Measurements from ENCODE around the gene SKI. TPM values are rescaled to one million over a fixed set of nuclear protein-coding genes. Genes with fewer than 3 reads are reported as not detected.

SKI gene
- total RNA-seq, 4 donors from 2014 or later: 60.2 to 157 (median 79.0) TPM

GRCh38 chr1:2232916-2233438, 4.9 kb downstream of the SKI start:
- Histone ChIP-seq H3K9me3 (no peaks in the 10 kb centered on the region), H3K27ac (peak overlapping the region; percentile 52 to 93 (median 90)), H3K36me3 (no peaks in the 10 kb centered on the region), H3K4me3 (peak overlapping the region; percentile 49 to 83), H3K27me3 (no peaks in the 10 kb centered on the region), H3K4me1 (peaks cover 6 to 87% (median 55%) of the 10 kb centered on the region in 3 donors)
- no peak for TF ChIP-seq EP300 (IDR thresholded peaks at IDR 0.05)
- TF ChIP-seq POLR2AphosphoS5 (IDR thresholded peaks at IDR 0.05): no peak
- no peak for TF ChIP-seq CTCF (IDR thresholded peaks at IDR 0.05)
- TF ChIP-seq POLR2A (IDR thresholded peaks at IDR 0.05): no peak
- no peak for ATAC-seq
- WGBS, 2 donors (ENCODE audit: low coverage in 1 of 2): 0% methylated on average over 2 of the region's 23 CpGs; no CpG with 5 or more reads in 1 of the 2 donors

DNA sequence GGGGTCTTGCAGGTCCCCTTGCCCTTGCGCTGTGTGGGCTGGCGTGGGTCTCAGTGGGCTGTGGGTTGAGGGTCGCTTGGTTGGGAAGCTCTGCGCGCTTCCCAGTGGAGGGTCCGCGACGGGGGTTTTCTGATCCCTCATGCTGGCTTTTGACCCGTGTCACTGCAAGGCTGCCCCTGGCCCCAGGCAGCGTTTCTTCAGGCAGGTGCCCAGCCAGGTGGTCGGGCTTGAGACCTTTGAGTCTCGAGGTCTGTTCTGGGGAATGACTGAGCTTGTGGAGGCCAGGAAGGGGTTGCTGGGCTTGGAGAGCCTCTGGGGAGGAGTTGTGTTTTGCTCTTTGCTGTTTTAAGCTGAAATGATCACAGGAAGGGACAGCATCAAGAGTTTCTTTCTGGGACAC, 5.3 kb downstream of the SKI start:
- Histone ChIP-seq H3K36me3 (no peaks in the 10 kb centered on the region), H3K4me3 (peak overlapping the region; percentile 20 to 83), H3K9me3 (no peaks in the 10 kb centered on the region), H3K27me3 (no peaks in the 10 kb centered on the region), H3K4me1 (peaks cover 10 to 92% (median 60%) of the 10 kb centered on the region in 3 donors), H3K27ac (peak overlapping the region; percentile 52 to 93 (median 90))
- WGBS, 2 donors (ENCODE audit: low coverage in 1 of 2): no CpG with 5 or more reads among the region's 12 CpGs
- ATAC-seq: no peak
- TF ChIP-seq EP300 (IDR thresholded peaks at IDR 0.05): no peak
- TF ChIP-seq CTCF (IDR thresholded peaks at IDR 0.05): no peak
- no peak for TF ChIP-seq POLR2A (IDR thresholded peaks at IDR 0.05)
- no peak for TF ChIP-seq POLR2AphosphoS5 (IDR thresholded peaks at IDR 0.05)

GRCh38 chr1:2233997-2234761, 6.1 kb downstream of the SKI start:
- 2% methylated on average over 6 to 7 of the region's 27 CpGs for WGBS, 2 donors (ENCODE audit: low coverage in 1 of 2)
- ATAC-seq: peak; percentile 85
- peak overlapping the region; percentile 20 to 83 for H3K4me3 ChIP-seq
- no peaks in the 10 kb centered on the region for H3K27me3 ChIP-seq
- H3K9me3 ChIP-seq: no peaks in the 10 kb centered on the region
- peak overlapping the region; percentile 67 to 93 (median 90) for H3K27ac ChIP-seq
- peaks cover 10 to 99% (median 67%) of the 10 kb centered on the region in 3 donors for H3K4me1 ChIP-seq
- H3K36me3 ChIP-seq: no peaks in the 10 kb centered on the region
- TF ChIP-seq EP300 (IDR thresholded peaks at IDR 0.05): no peak
- peak in 1 of 4 experiments; percentile 8 for TF ChIP-seq CTCF (IDR thresholded peaks at IDR 0.05)
- peak in 1 of 2 donors; percentile 21 for TF ChIP-seq POLR2A (IDR thresholded peaks at IDR 0.05)
- TF ChIP-seq POLR2AphosphoS5 (IDR thresholded peaks at IDR 0.05): peak; percentile 94

DNA sequence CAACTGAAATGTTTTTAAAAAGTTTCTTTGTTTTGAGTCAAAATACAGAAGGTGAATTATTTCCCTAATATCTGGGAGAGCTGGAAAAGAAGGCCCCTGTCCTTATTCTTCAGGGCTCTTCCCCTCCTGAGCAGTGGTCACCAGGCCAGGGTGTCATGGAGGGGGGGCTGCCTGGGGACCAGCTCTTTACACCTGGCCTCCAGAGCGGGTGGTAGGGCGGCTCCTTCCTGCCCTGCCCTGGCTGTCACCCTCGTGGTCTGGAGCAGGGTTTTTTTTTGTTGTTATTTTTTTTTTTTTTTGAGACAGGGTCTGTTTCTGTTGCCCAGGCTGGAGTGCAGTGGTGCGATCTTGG, 6.6 kb downstream of the SKI start:
- Histone ChIP-seq H3K36me3 (no peaks in the 10 kb centered on the region), H3K4me3 (peak overlapping the region in 1 of 2 donors; percentile 83), H3K27ac (peak overlapping the region; percentile 67 to 93 (median 90)), H3K4me1 (peaks cover 13 to 100% (median 73%) of the 10 kb centered on the region in 3 donors), H3K9me3 (no peaks in the 10 kb centered on the region), H3K27me3 (no peaks in the 10 kb centered on the region)
- 24 to 50% methylated on average over 2 to 4 of the region's 4 CpGs for WGBS, 2 donors (ENCODE audit: low coverage in 1 of 2)
- TF ChIP-seq EP300 (IDR thresholded peaks at IDR 0.05): no peak
- TF ChIP-seq CTCF (IDR thresholded peaks at IDR 0.05): no peak
- no peak for TF ChIP-seq POLR2AphosphoS5 (IDR thresholded peaks at IDR 0.05)
- TF ChIP-seq POLR2A (IDR thresholded peaks at IDR 0.05): no peak
- peak; percentile 15 for ATAC-seq
